NCI-H748 treated with DMSO at 0.1 percent for 48 hours (cell line): ENCODE data around the gene GRAMD4.

Source experiments
- DNase-seq: peaks from one replicate; lab custom pipeline; 2025; lab: John Stamatoyannopoulos, UW

The GRAMD4 gene

DNA sequence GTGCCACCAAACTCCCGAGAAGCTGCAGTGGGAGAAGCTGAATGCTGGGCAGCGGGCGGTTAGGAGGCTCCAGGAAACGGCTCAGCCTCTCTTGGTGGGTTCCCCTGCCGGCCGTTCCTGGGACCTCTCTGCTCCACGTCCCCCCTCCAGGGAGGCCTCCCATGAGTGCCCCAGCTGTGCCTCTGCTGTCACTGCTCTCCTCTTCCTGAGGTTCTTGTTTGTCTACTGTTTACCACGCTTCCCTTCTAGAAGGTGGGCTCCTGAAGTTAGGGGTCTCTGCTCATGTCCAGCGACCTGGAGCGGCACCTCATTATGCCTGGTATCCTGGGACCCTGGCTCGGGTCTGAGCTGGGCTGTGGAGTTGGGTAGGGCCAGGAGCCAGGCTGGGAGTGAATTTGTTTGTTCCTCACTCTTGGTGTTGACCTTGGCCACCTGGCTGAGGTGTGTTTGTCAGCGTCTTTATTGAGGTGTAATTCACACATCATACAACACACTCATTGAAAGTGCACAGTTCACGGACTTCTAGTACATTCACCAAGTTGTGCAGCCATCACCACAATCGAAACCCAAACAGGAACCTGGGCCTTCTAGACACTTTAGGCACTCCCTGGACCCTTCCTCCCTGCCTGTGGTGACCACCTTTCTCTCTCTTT is 37.8 kb upstream of the GRAMD4 start:
- DNase-seq = no peak

DNA sequence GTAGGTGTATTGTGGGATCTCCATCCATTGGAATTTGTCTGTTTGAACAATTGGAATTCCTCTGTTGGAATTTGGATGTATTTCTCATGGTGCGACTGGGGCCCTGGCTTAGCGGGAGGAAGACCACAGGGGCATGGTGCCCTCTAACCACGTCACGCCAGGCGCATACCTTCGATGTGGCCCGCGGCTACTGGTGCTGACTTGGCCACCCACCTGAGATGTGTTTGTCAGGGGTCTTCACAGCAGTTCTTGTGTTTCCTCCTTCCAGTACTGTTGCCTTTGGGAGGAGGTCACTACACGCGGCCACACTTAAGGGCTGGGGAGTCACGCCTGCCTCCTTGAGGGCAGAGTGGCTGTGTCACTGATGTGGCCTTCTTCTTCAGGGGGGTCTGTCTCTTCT is 36.6 kb upstream of the GRAMD4 start:
- no peak for DNase-seq

- DNase-seq = no peak
These were observed 35.9 kb upstream of the GRAMD4 start for GRCh38 chr22:46584081-46584921.

DNA sequence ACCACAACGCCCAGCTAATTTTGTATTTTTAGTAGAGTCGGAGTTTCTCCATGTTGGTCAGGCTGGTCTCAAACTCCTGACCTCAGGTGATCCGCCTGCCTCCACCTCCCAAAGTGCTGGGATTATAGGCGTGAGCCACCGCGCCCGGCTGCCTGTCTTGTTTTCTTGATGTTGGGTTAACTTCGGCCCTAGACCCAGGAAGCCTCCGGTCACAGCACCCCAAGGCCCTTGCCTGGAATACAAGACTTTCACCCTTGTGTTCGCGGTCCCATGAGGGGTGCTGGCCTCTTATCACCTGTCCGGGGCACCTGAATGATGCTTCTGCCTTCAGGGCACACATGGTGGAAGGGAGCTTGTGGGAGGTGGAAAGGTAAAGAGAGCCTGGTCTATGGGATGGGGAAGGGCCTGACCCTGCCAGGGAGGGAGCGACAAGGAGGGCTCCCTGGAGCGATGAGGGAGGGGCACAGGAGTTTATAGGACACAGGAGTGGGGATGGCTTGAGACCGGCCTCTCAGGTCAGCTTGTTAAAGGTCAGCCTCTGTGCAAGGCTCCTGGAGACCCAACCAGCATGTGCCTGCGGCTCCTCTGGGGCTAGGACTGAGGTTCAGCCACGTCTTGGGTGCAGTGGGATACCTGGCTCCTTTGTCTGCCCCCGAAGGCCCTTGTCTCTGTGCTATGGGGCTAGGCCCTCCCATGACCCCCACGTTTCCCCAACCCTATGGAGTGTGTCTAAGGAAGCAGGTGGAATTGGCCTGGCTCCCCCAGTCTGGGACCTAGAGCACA is 34.7 kb upstream of the GRAMD4 start:
- no peak for DNase-seq

DNA sequence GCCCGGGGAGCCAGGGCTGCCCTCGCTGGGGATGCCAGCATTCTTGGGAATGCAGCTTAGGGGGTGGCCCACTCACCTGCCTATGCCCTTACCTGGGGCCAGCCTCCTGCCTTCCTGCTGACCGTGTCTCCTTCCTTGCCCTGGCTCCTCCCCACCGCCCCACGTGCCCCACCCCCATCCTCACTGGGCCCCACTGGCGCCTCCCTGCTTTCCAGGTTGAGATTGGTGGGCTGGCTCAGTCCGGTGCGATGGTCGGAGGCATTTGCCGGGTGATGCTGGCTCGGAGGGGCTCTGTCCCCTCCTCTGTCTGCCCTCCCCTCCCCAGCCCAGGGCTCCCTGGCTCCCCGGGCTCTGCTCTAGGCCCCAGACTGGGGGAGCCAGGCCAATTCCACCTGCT is 34.1 kb upstream of the GRAMD4 start:
- DNase-seq = no peak

GRCh38 chr22:46586531-46587011 is 33.6 kb upstream of the GRAMD4 start:
- DNase-seq = no peak

- DNase-seq = no peak
These were observed 33.1 kb upstream of the GRAMD4 start for GRCh38 chr22:46587061-46587460.

- no peak for DNase-seq
These were observed 32.5 kb upstream of the GRAMD4 start for GRCh38 chr22:46587492-46588278.

DNA sequence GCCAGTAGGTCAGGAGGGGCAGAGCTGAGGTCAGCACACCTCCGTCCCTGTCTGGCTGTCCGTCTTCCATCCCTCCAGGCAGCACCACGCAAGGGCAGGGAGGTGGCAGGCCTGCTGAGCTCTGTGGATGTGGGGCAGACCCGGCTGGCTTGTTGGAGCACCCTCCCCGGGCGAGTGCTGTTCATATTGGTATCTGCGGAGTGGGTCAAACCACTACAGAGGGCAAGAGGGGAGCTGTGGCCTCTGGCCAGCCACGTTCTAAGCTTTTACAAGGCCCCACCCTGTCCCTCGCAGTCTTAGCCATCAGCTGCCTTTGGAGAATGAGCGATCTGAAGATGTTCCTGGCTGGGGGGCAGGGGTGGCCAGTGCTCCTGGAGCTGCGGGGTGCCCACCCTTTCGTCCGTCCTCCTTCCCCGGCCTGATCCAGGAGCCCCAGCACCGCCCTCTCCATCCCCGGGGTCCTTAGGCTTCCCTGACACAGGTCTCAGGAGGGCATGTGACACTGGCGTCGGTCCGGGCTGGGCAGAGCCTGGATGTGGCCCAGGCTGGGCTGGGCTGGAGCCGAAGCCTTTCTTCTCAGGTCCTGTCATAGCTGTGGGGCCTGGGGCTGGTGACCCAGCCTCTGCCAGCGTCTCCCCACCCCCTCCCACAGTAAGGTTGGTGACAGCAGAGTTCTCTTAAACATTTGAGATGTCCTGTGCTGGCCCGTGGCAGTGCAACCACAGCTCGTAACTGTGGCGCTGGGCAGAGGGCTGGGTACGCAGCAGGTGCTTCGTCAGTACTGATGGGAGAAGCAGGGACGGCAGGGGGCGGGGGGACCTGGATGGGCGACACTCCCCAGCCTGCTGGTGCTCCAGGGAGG is 31.7 kb upstream of the GRAMD4 start:
- DNase-seq = no peak

- no peak for DNase-seq
These were observed 30.9 kb upstream of the GRAMD4 start for GRCh38 chr22:46589141-46589748.

DNA sequence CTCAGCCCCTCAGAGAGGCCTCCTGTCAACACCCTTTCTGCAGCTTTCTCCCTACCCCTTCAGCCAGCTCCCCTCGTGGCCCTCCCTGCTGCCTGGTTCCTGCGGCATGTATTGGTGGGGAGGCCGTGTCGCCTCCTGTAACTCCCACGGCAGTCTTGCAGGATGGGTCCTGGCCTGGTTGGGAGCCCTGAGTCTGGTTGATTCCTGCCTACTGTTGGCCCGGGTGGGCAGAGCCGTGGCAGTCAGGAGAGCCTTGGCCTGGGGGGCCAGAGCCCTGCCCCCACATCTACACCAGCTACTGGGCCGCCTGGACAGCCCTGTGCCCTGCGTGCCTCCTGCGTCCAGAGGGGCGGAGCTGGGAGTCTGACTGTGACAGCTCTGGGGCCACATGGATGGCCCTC is 30.3 kb upstream of the GRAMD4 start:
- no peak for DNase-seq

DNA sequence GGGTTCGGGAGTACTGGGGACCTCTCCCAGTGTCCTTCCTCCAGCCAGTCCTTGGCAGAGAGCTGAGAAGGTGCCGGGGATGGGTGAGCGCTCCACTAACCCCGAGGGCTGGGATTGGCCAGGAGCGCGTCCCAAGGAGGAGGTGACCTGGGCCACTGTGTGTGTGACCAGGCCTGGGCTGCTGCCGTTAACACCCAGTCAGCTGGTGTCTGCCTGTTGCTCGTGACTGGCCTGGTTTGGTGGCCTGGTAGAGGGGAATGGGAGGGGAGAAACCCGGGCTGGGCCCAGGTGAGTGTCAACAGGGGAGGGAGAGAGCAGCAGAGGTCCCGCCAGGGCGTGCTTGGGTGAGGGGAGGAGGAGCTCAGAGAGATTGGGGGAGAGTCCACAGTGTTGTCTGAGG is 29.9 kb upstream of the GRAMD4 start:
- no peak for DNase-seq

DNA sequence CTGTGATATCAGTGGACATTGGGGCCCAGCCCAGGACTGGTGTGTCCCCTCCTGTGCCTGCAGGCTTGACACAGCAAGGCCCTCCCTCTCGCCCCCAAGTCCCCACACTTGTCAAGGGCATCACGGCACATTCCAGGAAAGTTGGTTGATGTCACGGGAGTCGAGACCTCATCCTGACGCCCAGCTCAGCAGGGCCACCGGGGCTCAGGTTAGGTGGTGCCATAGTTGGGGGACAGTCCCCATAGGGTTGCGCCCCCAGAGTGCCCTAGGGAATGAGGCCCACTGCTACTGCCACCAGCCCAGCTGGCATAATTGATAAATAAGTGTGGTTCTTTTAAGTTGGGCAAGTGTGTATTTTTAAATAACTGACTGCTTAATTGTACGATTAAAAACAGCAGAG is 28.3 kb upstream of the GRAMD4 start:
- no peak for DNase-seq

DNA sequence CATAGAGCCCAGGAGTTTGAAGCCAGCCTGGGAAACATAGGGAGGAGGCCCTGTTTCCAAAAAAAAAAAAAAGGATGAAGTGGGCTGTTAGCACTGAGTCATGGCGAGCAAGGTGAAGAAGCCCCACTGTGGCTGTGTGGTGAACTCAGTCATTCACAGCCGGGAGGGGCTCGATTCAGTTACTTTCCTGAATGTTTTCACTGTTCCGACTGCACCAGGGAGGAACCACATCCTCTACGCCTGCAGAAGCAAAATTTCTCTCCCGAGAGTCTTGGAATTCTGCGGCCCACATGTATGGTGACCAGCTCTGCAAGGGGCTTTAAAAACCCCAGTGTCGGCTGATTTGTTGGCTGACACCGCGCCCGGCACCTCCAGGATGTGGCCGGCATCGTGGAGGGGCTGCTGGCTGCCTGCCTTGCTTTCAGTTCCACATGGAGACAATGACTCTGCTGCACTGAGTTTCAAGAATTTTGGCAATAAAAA is 27.8 kb upstream of the GRAMD4 start:
- no peak for DNase-seq

DNA sequence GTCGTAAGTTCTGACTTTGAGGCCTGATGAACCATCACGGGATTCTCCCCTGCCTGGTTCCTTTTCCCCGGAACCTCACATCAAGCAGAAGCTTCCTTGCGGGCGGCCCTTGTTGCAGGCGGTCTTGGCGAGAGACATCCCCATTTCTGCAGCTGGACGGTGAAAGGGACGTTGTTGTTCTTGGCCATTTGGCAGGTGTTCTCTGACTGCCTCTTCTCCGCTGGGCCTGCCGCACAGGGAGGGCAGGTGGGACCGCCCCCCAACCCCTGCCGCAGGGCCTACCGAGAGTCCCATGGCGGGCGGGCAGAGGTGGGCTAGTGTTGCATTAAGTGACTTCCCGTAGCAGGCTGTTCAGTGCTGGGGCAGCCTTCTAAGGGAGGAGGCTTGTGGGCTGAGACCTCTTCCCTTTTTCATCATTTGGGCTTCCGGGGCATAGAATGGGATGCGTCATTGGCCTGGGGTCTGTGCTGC is 26.9 kb upstream of the GRAMD4 start:
- no peak for DNase-seq

DNA sequence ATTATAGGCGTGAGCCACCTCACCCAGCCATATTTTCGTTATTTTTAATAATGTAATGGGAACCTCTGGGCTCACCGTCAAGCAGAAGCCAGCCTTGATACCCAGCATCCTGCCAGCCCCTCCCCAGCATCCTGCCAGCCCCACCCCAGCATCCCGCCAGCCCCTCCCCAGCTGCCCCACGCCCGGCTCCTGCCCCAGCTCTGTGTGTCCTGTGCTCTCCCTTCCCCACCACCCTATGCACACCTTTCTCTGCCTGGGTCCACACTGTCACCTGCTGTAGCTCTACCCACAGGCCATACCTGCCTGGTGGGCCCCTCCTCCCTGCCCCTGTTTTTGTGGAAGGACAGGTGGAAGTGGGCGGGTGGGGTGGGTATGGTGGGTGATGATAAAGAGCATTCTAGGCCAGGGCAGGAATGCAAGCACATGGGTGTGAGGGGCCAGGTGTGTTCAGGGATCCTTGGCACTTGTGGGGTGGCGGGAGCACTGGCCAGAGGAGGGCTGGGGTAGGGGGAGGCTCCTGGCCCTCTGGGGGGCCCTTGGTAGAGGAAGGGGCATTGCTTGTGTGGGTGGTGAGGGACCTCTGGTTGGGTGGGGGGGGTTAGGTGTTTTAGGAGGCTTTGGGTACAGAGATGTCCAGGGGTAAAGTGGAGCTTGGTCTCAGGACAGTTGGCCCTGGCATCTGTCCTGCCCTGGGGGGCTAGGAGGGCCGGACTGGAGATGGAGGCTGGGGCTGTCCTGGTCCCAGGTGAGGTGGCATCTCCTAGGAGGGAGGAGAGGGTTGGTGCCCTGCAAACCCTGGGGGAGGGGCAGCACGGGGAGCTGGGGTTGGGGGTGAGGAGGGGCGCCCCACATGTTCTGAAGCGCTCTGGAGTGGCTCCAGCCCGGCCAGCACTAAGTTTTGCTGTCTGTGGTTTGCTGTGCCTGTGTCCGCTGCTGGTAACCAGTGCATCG is 25.9 kb upstream of the GRAMD4 start:
- no peak for DNase-seq

DNA sequence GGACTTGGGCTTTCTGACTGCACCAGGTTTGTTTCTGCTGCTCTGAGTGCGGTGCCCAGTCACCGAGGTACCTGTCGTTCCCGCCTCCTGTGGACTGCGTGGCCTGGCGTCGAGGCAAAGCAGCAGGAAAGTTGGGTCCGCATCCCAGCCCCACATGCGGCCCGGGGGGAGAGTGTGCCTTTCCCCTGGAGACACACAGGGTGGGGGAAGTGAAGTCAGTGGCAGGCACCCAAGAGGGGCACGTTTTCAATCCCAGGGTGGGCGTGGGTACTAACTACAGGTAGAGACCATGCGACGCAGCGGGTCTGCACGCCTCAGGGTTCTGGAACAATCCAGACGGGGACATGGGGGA is 25.3 kb upstream of the GRAMD4 start:
- DNase-seq = no peak

- no peak for DNase-seq
These were observed 24.6 kb upstream of the GRAMD4 start for GRCh38 chr22:46595545-46595944.

DNA sequence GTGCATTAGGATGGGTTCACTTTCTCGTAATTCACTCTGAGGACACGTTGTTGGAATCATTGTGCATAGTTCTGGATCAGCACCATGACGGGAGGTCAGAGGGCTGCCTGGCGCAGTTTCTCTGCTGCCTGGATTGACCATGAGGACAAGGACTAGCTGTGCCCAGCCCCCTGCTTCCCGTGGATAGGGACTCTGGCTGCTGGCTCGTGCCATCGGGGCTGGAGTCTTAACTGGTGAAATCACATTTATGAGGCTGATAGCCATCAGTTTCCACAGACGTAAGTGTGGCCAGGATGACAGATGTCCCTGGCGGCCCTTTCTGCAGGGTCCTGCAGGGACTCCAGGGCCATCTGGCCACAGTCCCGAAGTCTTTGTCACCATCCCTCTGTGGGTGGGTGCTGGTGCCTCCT is 24.1 kb upstream of the GRAMD4 start:
- no peak for DNase-seq
